Activated CD4-positive, alpha-beta T cell treated with anti-CD3 and anti-CD28 coated beads, Interleukin-10, Interleukin-2, amounts not matched to agents 100 ng/mL and 50 ng/mL, durations not matched to agents 16 hours and 8 hours (primary cell): ENCODE results near the gene LRRC49.
"Not testable (repeated sequence)": the region's sequence is repeated elsewhere in the genome, so short reads cannot be mapped to it uniquely, and the experiment has no call there.

Experiments used
- DNase-seq: peaks from one replicate; pipeline ENCODE4 v3.0.0-alpha.2; 2020

LRRC49 gene, protein sequence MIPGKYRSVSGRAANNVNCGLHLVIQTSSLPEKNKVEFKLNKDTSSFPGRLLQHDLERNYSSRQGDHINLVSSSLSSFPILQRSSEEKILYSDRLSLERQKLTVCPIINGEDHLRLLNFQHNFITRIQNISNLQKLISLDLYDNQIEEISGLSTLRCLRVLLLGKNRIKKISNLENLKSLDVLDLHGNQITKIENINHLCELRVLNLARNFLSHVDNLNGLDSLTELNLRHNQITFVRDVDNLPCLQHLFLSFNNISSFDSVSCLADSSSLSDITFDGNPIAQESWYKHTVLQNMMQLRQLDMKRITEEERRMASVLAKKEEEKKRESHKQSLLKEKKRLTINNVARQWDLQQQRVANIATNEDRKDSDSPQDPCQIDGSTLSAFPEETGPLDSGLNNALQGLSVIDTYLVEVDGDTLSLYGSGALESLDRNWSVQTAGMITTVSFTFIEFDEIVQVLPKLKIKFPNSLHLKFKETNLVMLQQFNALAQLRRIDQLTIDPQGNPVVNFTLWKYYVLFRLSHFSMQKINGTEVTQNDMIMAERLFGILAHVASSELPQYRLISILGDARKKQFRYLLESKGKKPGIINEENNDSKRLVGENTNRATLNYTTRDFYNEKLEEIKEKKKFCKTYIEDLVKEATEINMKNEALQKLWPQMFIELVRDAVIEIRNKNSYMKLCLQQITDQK

DNA sequence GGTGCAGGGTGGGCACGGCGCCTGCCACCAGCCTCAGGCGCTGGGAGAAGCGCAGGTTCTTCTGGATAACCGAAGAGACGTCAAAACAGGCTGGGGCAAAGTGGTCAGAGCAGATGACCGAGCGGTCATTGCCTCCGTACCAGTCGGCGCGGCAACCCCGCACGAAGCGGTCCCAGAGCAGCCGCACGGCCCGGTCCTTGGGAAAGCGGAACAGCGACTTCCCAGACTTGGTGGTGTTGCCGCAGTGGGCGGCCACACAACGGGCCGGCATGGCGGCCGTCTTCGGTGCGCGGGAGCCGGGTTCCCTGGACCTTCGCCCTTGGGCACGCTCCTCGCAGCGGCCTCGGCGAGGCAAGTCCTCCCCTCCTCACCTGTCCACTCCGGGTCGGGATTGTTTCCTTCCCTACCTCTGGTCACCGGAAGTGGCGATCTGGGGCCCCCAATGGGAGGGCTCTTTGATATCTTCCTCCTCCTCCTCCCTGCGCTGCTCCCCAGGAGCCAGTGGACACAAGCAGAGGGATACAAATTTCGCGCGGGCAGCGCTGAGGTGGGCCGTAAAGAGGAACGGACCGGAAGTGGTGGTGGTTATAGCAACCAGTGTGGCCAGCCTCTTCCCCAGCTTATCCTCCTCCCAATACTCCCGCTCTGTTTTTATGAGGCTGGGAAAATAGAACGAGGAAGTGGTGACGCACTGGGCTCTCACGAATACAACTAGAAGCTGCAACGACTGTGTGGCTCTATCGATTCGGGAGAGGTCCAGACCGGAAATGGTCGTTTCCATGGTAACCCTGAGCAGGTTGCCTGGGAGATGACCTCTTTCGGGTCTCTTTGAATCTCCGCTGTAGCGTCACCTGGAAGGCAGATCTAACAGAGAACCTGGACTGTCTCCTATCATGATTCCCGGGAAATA lies at the start of gene LRRC49, which contains the start of gene THAP10:
Gene LRRC49 (plus strand): TSS at position 825 of the 910 bp plus-strand sequence. CDS start 69 bp downstream, at position 894.
Gene THAP10 (minus strand): TSS at position 432 of the 910 bp plus-strand sequence. CDS start 161 bp downstream, at position 271.
- DNase-seq: peak; percentile 73

DNA sequence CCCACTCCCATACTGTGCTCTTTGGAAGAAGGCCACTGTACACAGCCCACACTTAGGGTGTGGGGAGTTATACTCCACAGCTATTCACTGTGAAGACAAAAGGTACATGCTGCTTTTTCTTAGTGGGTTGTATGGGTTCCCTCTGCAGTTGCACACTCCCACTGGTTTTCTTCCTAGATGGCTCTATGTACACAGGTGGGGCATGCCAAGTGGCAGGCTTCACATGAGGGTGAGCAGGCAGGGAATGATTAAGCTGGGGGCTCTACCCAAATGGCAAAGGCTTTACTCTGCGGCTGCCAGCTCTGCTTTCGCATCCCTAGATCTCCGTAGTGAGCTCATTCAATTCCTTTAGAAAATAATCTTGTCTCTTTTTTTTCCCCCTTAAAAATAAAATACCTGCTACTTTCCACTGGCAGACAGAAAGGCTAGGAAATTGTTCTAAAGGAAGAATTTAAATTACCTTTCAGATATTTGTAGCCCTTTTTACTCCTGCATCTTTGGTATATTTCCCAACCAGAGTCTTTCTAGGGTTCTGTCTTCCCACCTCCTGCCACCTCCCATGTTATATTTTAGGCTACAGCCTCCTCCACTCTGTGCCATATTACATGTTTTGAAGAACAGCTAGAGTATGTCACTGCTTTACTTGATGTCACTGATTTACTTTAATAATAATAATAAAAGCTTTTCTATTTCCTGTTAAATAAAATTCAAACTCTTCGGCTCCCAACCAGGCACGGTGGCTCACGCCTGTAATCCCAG lies 46.8 kb upstream of the LRRC49 start:
- no peak for DNase-seq

DNA sequence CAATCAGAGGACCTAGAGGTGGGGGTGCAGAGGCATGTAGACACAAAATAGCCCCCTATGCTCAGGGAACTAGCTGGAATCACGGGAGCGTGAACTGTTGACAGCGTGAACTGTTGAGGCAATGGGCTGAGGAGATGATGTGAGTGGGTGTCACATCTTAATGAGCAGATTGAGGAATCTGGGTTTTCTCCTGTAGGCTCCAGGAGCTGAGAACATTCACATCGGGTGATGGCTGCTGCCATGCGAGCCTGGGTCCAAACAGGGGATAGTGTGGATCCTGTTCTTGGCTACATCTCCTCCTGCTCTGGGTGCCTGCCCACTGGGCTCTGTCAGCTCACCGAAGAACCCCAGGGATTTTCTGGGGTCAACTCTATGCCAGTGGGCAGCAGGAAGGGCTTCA lies 40.7 kb upstream of the LRRC49 start:
- no peak for DNase-seq

DNA sequence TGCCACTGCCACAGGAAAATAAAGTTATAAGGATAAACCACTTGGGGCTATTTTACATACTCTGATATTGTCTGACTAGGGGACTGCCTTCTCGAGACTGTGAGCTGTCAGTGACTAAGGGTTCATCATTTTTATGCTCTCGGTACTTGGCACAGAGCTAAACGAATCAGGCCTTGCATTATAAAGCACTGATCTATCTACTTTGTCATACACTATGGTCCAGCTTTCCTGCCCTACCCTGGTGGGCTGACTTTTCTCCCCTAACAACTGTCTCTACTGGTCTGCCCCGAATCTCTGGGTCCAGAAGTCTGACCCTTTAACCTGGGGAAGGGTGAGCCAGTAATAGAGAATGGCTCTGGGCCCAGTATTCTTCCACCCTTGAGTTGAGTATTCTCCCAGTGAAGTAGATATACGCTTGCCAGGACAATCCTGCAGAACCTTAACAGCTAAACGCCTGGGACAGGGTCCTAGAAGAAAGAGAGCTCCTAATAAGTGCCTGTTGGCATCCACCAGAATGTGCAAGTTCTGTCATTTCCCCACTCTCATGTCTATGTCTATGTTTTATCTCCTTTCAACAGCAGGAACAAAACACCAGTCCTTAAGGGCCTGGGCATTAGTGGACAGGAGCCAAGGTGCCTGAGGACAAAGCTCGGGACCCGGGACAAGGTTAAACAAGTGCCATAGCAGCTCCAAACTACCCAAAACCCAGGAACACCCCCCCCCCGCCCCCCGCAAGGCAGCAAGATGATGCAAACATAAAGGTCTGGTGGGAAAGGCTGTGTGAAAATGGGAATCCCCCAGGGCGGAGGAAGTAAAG lies 39.9 kb upstream of the LRRC49 start:
- DNase-seq: no peak

DNA sequence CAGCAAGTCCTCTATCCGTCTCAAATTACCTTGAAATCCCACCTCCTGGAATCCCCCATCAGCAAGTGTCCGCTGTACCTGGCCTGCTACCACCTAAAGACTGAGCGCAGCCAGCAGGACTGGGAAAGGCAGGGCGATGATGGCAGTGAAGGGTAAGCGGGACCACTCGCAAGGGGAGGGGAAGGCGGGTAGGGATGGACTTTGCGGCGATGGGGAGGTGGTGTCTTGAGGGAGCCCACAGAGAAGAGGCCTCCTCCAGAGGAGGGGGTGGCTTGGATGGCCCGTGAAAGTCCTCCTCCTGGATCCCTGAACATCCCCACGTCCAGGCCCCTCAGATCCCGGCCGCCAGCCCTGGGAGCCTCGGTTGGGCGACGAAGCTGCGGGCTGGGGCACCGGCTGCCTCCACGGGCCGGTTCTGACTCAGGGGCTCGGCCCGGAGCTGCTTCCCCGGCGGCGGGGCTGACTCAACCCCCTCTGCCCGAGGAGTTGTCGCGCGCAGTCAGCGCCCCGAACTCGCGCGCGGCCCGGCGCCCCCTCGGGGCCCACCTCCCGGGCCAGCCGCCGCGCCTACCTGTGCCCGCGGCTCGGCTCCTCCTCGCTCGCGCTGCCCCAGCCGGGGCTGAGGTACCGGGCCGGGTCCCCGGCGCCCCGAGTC lies 39.2 kb upstream of the LRRC49 start:
- DNase-seq: no peak

DNA sequence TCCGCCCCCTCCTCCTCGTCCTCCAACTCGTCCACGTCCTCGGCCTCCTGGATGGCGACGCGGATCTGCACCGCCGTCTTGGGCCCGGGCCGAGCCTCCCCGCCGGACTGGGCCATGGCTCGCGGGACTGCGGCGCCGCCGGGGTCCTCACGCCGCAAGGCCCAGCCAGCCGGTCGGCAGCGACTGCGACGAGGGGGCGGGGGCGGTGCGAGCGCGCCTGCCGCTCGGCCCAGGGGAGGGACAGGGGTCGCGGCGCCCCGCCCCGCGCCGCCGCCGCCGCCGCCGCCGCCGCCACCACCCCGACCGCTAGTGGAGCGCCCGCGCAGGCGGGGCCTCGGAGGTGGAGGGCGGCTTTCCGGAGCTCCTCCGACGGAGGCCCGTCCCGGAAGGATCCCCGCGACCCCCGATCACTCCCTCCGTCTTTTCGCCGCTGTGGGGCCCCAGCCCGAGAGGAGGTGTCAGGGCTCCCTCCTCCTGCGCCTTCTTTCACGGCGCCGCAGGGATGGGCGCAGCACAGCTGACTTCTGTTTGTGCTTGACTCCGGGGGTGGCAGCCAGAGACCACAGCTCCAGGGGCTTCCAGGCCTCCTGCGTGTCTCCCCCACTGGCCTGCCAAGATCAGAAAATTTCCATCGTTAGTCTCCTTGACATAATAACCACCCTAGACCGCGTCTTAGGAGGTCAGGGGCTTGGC lies 38.5 kb upstream of the LRRC49 start, which contains the start of gene LARP6:
Gene LARP6 (minus strand): TSS at position 185 of the 693 bp plus-strand sequence. CDS start 69 bp downstream, at position 116.
- DNase-seq: peak; percentile 5

DNA sequence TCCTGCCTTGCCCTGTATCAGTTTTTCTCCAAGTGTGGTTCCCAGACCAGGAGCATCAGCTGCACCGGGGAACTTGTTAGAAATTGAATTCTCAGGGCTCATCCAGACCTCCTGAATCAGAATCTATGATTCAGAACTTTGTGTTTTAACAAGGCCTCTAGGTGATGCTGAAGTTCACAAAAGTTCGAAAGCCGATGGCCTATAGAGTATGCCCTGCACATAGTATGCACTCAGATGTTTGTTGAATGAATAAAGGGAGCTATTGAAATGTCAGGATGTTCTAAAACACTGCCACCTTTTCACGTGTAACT lies 38.0 kb upstream of the LRRC49 start:
- no peak for DNase-seq

DNA sequence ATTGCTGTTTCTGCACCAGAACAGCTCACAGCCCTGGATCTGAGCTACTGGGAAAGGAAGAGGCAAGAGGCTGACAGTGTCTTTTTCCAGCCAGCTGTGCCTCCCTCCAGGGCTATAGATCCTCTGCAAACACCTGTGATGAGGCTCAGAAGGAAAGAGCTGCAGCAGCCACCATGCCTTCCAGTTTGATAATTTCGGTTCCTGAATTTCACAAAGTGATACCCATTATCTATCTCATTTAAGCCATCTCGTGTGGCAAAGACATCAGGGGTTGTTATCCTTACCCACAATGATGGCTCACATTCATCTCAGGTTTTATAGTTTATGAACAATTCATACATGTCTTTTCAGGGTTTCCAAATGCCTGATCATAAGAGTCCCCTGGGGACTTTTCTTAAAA lies 36.9 kb upstream of the LRRC49 start:
- no peak for DNase-seq

DNA sequence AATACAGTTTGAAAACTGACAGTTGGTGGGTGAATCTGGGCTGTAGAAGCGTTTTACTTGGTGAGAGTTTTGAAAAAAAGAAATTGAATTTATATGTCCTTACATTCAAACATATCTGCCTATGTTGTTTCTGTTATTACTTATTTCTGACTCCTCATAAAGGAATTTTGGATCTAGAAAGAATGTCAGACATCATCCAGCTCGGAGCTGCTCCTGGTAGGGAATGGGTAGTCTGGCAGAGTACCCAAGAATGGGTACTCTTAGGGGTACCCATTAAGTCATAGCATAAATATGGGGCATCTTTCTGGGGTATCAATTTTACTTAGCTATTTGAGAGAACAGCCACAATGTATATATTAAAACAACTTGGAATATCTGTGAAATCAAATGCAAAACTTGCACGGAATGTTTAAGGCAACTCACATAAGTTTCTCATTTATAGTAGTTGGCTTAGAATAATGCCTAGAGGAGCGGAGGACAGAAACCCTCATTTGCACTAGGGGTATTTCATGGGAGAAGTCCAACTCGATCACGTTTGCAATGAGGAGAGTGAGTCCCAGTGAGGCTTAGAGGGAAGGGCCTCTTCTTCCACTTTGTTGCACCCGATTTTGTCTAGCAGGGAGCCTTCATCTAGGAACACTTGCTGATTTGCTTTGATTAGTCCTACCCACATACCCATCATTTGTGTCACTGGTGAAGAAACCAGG lies 36.3 kb upstream of the LRRC49 start:
- no peak for DNase-seq

DNA sequence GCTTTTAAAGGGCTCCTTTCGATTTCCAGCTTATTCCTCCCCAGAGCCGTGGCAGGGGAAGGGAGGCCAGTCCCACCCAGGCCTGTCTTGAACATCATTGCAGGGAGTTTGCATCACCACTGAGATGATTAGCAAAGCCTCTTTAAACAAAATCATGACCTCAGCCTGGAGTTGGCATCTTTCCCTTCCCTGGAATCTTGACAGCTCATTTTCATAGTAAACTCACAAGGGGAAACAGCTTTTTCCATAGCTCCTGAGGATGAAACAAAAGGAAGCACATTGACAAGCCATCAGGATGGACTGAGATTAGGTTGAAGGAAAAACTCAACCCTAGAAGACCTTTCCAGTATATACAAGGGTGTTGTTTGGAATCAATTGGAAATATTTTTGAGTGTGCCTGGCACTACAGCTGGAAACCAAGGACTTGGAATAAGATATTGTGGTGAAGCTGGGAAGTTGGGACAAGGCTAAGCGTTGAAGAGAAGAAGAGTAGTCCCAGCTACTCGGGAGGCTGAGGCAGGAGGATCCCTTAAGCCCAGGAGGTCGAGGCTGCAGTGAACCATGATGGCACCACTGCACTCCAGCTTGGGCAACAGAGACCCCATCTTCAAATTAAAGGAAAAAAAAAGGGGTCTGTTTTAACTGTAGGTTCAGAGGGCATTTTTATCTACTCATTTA lies 35.6 kb upstream of the LRRC49 start:
- no peak for DNase-seq

DNA sequence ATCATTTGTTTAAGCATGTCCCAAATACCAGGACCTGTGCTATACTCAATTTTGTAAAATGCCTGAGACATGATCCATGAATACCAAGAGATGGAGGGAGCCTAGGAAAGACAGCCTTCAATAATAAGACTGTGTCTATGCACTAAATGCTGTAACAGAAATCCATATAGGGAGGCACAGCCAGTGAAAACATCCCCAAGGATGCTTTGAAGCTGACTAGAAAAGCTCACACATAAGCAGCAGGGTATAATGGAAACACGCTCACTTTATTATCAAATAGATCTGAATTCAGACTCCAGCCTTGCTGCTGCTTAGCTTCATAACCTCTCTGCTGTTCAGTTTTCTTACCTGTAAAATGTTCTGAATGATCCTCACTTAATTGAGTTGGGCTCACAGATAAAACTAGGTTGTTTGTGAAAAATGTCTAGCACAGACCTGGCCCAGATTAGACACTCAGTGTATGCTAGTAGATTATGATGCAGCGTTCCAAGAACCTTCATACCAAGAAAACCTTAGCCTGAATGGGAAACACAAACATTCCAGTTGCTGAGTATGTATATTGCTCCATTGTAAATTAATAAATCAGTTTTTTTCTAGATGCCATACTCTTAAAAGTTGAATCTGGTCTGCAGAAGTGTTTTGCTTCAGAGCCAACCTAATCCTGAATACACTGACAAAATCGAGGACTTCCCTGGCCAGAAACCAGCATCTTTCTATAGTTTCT lies 34.9 kb upstream of the LRRC49 start:
- DNase-seq: no peak

DNA sequence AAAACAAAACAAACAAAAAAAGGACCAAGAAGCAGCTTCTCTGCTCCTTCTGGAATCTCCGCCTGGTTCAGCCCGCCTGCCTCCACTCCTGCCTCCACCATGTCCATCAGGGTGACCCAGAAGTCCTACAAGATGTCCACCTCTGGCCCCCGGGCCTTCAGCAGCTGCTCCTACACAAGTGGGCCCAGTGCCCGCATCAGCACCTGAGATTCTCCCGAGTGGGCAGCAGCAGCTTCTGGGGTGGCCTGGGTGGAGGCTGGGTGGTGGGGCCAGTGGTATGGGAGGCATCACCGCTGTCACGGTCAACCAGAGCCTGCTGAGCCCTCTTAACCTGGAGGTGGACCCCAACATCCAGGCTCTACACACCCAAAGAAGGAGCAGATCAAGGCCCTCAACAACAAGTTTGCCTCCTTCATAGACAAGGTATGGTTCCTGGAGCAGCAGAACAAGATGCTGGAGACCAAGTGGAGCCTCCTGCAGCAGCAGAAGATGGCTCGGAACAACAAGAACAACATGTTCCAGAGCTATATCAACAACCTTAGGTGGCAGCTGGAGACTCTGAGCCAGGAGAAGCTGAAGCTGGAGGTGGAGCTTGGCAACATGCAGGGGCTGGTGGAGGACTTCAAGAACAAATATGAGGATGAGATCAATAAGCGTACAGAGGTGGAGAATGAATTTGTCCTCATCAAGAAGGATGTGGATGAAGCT lies 33.9 kb upstream of the LRRC49 start:
- DNase-seq: not testable (repeated sequence)

DNA sequence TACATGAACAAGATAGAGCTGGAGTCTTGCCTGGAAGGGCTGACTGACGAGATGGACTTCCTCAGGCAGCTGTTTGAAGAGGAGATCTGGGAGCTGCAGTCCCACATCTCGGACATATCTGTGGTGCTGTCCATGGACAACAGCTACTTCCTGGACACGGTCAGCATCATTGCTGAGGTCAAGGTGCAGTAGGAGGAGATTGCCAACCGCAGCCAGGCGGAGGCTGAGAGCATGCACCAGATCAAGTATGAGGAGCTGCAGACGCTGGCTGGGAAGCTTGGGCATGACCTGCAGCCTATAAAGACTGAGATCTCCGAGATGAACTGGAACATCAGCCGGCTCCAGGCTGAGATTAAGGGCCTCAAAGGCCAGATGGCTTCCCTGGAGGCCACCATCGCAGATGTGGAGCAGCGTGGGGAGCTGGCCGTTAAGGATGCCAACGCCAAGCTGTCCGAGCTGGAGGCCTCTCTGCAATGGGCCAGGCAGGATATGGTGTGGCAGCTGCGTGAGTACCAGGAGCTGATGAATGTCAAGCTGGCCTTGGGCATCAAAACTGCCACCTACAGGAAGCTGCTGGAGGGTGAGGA lies 33.2 kb upstream of the LRRC49 start:
- no peak for DNase-seq

DNA sequence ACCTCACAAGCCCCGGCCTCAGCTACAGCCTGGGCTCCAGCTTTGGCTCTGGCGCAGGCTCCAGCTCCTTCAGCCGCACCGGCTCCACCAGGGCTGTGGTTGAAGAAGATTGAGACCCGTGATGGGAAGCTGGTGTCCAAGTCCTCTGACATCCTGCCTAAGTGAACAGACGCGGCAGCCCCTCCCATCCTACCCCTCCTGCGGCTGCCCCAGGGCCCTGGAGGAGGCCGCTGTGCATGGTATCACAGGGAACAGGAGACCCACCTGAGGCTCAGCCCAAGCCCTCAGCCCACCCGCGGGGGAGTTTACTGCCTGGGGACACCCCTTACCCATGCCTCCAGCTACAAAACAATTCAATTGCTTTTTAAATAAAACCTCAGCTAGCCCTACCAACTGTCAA lies 32.6 kb upstream of the LRRC49 start:
- no peak for DNase-seq

DNA sequence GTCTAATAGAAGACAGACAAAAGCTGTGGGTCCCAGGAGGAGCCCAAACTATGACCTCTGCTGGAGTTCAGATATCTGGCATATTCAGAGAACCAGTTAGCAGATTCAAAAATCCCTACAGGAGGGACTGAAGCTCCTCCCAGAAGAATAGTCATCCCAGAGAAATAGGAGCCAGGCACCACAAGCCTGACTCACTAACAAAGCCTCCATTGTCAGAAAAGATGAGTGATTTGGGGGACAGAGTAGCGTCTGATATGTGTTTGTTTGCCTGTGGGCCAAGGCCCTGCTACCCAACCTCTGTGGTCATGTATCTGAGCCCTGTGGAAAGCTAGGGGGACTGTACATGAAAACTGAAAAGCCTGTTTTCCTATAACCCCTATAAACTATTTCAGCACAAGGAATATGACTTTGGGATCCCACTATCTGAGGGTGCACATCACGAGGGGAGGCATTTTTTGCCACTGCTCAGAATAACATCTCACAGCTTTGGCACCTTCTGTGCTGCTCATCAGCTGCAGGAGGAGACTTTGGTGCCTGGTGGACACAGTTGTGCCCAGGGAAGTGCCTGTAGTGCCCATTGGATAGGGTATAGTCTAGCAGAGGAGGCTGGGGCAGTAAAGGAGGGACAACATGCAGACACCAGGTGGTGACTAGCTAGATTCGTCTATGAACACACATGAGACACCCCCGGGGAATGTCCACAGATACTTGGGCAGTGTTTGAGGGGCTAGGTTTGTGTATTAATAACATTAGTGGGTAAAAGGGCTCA lies 29.0 kb upstream of the LRRC49 start:
- DNase-seq: no peak

DNA sequence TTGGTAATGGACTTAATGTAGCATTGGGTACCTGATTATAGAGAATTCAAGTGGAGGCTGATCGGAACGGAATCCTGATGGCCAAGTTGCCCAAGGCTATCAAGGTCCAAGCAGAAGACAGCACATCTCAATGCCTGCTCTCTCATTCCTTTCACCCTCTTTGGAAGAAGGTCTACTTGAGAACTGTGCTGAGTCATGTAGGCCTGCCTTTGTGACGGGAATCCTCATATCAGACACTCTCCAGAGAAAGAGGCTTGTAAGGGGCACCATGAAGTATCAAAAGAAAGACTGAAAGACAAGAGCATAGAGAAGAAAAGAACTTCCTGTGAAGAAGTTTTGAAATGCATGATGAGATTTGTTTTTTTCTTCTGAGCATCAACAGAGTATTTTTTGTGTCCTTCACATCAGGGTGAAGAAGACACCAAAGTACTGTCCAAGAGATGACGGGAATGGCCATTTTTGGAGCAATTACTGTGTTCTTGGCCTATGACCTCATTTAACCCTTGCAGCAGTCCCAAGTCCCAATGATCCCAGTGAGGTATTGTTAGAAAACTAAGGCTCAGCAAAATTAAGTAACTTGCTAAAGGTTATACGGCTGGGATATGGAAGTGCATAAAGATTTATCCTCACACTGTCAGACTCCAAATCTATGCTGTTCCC lies 25.5 kb upstream of the LRRC49 start:
- no peak for DNase-seq
